K562 (cell line): ENCODE measurements around the gene SACM1L. TPM values are rescaled to one million over a fixed set of nuclear protein-coding genes. Genes with fewer than 3 reads are reported as not detected.

Source experiments
- GATAD2A ChIP-seq: fragments of 450-650 bp; IDR thresholded peaks from 2 replicates; pipeline ENCODE4 v1.6.1; 2017
- HDAC6 ChIP-seq: IDR thresholded peaks from 2 replicates; pipeline ENCODE4 v1.6.1; 2012; ENCODE audit warnings: low read depth, mild to moderate bottlenecking, control low read depth, inconsistent platforms, low read length, moderate library complexity
- NR1H2 ChIP-seq: sonication (generic); formaldehyde crosslinking; IDR thresholded peaks from 2 replicates; pipeline ENCODE4 v1.4.0; 2020; ENCODE audit warnings: mild to moderate bottlenecking, missing genetic modification reagents
- SAFB ChIP-seq: fragments of 200-400 bp; formaldehyde crosslinking; IDR thresholded peaks from 2 replicates; pipeline ENCODE4 v1.6.1; 2017; ENCODE audit warnings: low read depth, low read length, borderline replicate concordance
- SMAD2 ChIP-seq: fragments of 150-350 bp; IDR thresholded peaks from 2 replicates; pipeline ENCODE4 v1.6.1; 2014; ENCODE audit warnings: low read depth, mild to moderate bottlenecking, low read length
- SRF ChIP-seq, 2 experiments: fragments of 250-450, 450-650 bp in 1 of 2; sonication (Bioruptor Pico) in 1 of 2; sonication (generic) in 1 of 2; formaldehyde crosslinking; IDR thresholded peaks; 2 replicates each; pipeline versions ENCODE4 v1.5.0 to v1.5.1; 2020 to 2022; ENCODE audit warnings: mild to moderate bottlenecking in 1 of 2, missing genetic modification reagents in 1 of 2
- TEAD4 ChIP-seq, 2 experiments: sonication (generic) in 1 of 2; formaldehyde crosslinking in 1 of 2; IDR thresholded peaks; 2 replicates each; pipeline versions ENCODE4 v1.6.1 to v1.8.0; 2012 to 2022; ENCODE audit warnings: borderline replicate concordance in 1 of 2, inconsistent platforms in 1 of 2, low read length in 1 of 2, mild to moderate bottlenecking in 1 of 2, missing genetic modification reagents in 1 of 2
- ZNF282 ChIP-seq: sonication (generic); formaldehyde crosslinking; IDR thresholded peaks from 2 replicates; pipeline ENCODE4 v1.8.1; 2023; ENCODE audit warnings: missing genetic modification reagents
- ZNF347 ChIP-seq: fragments of 450-650 bp; formaldehyde crosslinking; IDR thresholded peaks from 2 replicates; pipeline ENCODE4 v1.4.0; 2020; ENCODE audit warnings: low read depth, mild to moderate bottlenecking, moderate library complexity
- ZNF41 ChIP-seq: fragments of 250-450 bp; sonication (Bioruptor Pico); conservative IDR thresholded peaks from 2 replicates; pipeline ENCODE4 v1.4.0; 2020; ENCODE audit warnings: mild to moderate bottlenecking
- ZNF778 ChIP-seq: fragments of 450-650 bp; formaldehyde crosslinking; IDR thresholded peaks from 2 replicates; pipeline ENCODE4 v1.4.0; 2020; ENCODE audit warnings: mild to moderate bottlenecking, moderate library complexity
- polyA plus RNA-seq, 8 experiments: library from polyadenylated mRNA; depleted of rRNA in 4 of 8; stranded (reverse) in 5 of 8; unstranded in 3 of 8; fragments of >200 nt; fragmentation: Nextera tagmentation in 2 of 8; fragmentation: Illumina TruSeq in 1 of 8; extraction: Ambion mirVana in 2 of 8; extraction: Trizol in 1 of 8; gene quantifications; 2 replicates each; pipeline versions ENCODE4 v1.2.1 to v1.2.3, GENCODE V29; 2011 to 2014; ENCODE audit warnings: inconsistent platforms in 1 of 8, missing spikeins in 1 of 8
- total RNA-seq, 7 experiments: library from RNA; depleted of rRNA in 6 of 7; stranded (reverse); fragments of >200 nt in 6 of 7; fragmentation: Illumina TruSeq in 2 of 7; extraction: Trizol in 2 of 7; gene quantifications; 2 replicates each; pipeline versions ENCODE4 v1.2.1 to v1.2.3, GENCODE V29; 2011 to 2021; ENCODE audit warnings: low replicate concordance in 1 of 7
- TF ChIP-seq, protein P1 (sequence below): fragments of 450-650 bp; IDR thresholded peaks from 2 replicates; pipeline ENCODE4 v1.6.1; 2016; ENCODE audit warnings: mild to moderate bottlenecking, moderate library complexity
- TF ChIP-seq, protein P2 (sequence below): fragments of 450-650 bp; formaldehyde crosslinking; IDR thresholded peaks from 2 replicates; pipeline ENCODE4 v1.4.0; 2020; ENCODE audit warnings: mild to moderate bottlenecking, mixed read lengths
- TF ChIP-seq, protein P3 (sequence below): fragments of 250-450 bp; sonication (Bioruptor Pico); IDR thresholded peaks from 2 replicates; pipeline ENCODE4 v1.4.0; 2020; ENCODE audit warnings: mild to moderate bottlenecking

SACM1L gene
- total and polyA plus RNA-seq, 9 of the 15 experiments (the other 6 are each of a cell fraction or from before 2014, with no cell fraction given) = 25.7 to 67.2 (median 40.3) TPM

DNA sequence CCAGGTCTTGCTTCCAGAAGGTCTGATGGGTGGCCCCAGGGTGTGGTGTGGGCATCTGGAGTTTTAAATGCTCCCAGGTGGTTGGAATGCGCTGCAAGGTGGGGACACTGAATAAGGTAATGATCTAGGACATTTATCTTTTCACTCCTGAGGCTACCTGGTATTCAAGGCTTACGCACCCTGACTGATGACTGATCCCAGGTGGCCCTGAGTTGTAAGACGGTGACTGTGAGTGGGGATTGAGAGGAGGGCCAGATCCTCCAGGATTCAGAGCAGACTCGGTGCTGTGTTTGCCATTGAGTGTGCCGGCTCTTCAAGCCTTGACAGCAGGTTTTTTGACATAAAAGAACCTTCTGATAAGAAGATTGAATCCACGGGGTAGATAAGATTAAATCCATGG lies 66.9 kb downstream of the SACM1L start (continued):
- TF ChIP-seq, protein P1, sequence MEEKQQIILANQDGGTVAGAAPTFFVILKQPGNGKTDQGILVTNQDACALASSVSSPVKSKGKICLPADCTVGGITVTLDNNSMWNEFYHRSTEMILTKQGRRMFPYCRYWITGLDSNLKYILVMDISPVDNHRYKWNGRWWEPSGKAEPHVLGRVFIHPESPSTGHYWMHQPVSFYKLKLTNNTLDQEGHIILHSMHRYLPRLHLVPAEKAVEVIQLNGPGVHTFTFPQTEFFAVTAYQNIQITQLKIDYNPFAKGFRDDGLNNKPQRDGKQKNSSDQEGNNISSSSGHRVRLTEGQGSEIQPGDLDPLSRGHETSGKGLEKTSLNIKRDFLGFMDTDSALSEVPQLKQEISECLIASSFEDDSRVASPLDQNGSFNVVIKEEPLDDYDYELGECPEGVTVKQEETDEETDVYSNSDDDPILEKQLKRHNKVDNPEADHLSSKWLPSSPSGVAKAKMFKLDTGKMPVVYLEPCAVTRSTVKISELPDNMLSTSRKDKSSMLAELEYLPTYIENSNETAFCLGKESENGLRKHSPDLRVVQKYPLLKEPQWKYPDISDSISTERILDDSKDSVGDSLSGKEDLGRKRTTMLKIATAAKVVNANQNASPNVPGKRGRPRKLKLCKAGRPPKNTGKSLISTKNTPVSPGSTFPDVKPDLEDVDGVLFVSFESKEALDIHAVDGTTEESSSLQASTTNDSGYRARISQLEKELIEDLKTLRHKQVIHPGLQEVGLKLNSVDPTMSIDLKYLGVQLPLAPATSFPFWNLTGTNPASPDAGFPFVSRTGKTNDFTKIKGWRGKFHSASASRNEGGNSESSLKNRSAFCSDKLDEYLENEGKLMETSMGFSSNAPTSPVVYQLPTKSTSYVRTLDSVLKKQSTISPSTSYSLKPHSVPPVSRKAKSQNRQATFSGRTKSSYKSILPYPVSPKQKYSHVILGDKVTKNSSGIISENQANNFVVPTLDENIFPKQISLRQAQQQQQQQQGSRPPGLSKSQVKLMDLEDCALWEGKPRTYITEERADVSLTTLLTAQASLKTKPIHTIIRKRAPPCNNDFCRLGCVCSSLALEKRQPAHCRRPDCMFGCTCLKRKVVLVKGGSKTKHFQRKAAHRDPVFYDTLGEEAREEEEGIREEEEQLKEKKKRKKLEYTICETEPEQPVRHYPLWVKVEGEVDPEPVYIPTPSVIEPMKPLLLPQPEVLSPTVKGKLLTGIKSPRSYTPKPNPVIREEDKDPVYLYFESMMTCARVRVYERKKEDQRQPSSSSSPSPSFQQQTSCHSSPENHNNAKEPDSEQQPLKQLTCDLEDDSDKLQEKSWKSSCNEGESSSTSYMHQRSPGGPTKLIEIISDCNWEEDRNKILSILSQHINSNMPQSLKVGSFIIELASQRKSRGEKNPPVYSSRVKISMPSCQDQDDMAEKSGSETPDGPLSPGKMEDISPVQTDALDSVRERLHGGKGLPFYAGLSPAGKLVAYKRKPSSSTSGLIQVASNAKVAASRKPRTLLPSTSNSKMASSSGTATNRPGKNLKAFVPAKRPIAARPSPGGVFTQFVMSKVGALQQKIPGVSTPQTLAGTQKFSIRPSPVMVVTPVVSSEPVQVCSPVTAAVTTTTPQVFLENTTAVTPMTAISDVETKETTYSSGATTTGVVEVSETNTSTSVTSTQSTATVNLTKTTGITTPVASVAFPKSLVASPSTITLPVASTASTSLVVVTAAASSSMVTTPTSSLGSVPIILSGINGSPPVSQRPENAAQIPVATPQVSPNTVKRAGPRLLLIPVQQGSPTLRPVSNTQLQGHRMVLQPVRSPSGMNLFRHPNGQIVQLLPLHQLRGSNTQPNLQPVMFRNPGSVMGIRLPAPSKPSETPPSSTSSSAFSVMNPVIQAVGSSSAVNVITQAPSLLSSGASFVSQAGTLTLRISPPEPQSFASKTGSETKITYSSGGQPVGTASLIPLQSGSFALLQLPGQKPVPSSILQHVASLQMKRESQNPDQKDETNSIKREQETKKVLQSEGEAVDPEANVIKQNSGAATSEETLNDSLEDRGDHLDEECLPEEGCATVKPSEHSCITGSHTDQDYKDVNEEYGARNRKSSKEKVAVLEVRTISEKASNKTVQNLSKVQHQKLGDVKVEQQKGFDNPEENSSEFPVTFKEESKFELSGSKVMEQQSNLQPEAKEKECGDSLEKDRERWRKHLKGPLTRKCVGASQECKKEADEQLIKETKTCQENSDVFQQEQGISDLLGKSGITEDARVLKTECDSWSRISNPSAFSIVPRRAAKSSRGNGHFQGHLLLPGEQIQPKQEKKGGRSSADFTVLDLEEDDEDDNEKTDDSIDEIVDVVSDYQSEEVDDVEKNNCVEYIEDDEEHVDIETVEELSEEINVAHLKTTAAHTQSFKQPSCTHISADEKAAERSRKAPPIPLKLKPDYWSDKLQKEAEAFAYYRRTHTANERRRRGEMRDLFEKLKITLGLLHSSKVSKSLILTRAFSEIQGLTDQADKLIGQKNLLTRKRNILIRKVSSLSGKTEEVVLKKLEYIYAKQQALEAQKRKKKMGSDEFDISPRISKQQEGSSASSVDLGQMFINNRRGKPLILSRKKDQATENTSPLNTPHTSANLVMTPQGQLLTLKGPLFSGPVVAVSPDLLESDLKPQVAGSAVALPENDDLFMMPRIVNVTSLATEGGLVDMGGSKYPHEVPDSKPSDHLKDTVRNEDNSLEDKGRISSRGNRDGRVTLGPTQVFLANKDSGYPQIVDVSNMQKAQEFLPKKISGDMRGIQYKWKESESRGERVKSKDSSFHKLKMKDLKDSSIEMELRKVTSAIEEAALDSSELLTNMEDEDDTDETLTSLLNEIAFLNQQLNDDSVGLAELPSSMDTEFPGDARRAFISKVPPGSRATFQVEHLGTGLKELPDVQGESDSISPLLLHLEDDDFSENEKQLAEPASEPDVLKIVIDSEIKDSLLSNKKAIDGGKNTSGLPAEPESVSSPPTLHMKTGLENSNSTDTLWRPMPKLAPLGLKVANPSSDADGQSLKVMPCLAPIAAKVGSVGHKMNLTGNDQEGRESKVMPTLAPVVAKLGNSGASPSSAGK = no peak
- TF ChIP-seq TEAD4 (IDR thresholded peaks at IDR 0.05; ENCODE audit: low read length) (no peak), TEAD4 (CRISPR knock-in tag; IDR thresholded peaks at IDR 0.05; ENCODE audit: borderline replicate concordance) (no peak), ZNF41 (CRISPR knock-in tag) (no peak), GATAD2A (no peak), ZNF778 (CRISPR knock-in tag) (no peak), SRF (CRISPR knock-in tag; IDR thresholded peaks at IDR 0.05) (no peak), ZNF347 (CRISPR knock-in tag) (no peak), NR1H2 (CRISPR knock-in tag) (no peak), HDAC6 (no peak), SAFB (no peak), ZNF282 (CRISPR knock-in tag) (no peak), SMAD2 (no peak)
- TF ChIP-seq, protein P2, sequence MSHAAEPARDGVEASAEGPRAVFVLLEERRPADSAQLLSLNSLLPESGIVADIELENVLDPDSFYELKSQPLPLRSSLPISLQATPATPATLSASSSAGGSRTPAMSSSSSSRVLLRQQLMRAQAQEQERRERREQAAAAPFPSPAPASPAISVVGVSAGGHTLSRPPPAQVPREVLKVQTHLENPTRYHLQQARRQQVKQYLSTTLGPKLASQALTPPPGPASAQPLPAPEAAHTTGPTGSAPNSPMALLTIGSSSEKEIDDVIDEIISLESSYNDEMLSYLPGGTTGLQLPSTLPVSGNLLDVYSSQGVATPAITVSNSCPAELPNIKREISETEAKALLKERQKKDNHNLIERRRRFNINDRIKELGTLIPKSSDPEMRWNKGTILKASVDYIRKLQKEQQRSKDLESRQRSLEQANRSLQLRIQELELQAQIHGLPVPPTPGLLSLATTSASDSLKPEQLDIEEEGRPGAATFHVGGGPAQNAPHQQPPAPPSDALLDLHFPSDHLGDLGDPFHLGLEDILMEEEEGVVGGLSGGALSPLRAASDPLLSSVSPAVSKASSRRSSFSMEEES = no peak
- TF ChIP-seq, protein P3, sequence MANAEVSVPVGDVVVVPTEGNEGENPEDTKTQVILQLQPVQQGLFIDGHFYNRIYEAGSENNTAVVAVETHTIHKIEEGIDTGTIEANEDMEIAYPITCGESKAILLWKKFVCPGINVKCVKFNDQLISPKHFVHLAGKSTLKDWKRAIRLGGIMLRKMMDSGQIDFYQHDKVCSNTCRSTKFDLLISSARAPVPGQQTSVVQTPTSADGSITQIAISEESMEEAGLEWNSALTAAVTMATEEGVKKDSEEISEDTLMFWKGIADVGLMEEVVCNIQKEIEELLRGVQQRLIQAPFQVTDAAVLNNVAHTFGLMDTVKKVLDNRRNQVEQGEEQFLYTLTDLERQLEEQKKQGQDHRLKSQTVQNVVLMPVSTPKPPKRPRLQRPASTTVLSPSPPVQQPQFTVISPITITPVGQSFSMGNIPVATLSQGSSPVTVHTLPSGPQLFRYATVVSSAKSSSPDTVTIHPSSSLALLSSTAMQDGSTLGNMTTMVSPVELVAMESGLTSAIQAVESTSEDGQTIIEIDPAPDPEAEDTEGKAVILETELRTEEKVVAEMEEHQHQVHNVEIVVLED (CRISPR knock-in tag) = no peak
